Muscle of leg (tissue), 11 donors: Measurements from ENCODE around the gene ATF7. TPM values are rescaled to one million over a fixed set of nuclear protein-coding genes. Genes with fewer than 3 reads are reported as not detected.
"Not testable (repeated sequence)": the region's sequence is repeated elsewhere in the genome, so short reads cannot be mapped to it uniquely, and the experiment has no call there.

ENCODE experiments used
- DNase-seq: peaks from one replicate; pipeline ENCODE4 v3.0.0; 2013
- H3K27ac ChIP-seq: one replicate; pipeline ENCODE4 v1.5.1; 2013; ENCODE audit warnings: mild to moderate bottlenecking, low read length, control low read depth
- H3K27me3 ChIP-seq: one replicate; pipeline ENCODE4 v1.6.1; 2013; ENCODE audit warnings: low read length; ENCODE audit not compliant: control insufficient read depth, insufficient read depth
- H3K36me3 ChIP-seq: one replicate; pipeline ENCODE4 v1.6.1; 2013; ENCODE audit warnings: low read length; ENCODE audit not compliant: control insufficient read depth, insufficient read depth
- H3K4me1 ChIP-seq: one replicate; pipeline ENCODE4 v1.6.1; 2013; ENCODE audit warnings: low read length; ENCODE audit not compliant: control insufficient read depth, insufficient read depth
- H3K4me3 ChIP-seq: one replicate; pipeline ENCODE4 v1.5.1; 2013; ENCODE audit warnings: low read length, control low read depth
- H3K9me3 ChIP-seq: replicated peaks from 2 replicates; pipeline ENCODE4 v1.6.1; 2013; ENCODE audit warnings: low read depth, low read length; ENCODE audit not compliant: control insufficient read depth
- WGBS: methylation state at CpG from one replicate; pipeline ENCODE4 v1.1.5; 2013; ENCODE audit warnings: missing lambda C conversion rate; ENCODE audit not compliant: insufficient coverage; 5-methylcytosine and 5-hydroxymethylcytosine counted together
- polyA plus RNA-seq, 8 donors: library from polyadenylated mRNA; unstranded; fragments of 120-200 nt; gene quantifications; one replicate each; pipeline versions ENCODE4 v1.2.1 to v1.2.3, GENCODE V29; 2013; ENCODE audit warnings: inconsistent platforms in 1 of 8, low replicate concordance in 1 of 8; ENCODE audit not compliant: insufficient read length in 8 of 8, insufficient read depth in 1 of 8
- total RNA-seq: library from RNA; stranded (reverse); fragments of 120-200 nt; gene quantifications from one replicate; pipeline ENCODE4 v1.2.4, GENCODE V29; 2013

ATF7 gene
- total and polyA plus RNA-seq, 9 donors, result 18.8 to 53.5 (median 46.3) TPM

GRCh38 chr12:53561590-53561953 lies 64.6 kb downstream of the ATF7 start:
- H3K27ac ChIP-seq, result no peak overlapping the region
- no CpG with 5 or more reads among the region's 1 CpG for WGBS
- peaks cover 2% of the 10 kb centered on the region for H3K36me3 ChIP-seq
- no peaks in the 10 kb centered on the region for H3K27me3 ChIP-seq
- peaks cover 3% of the 10 kb centered on the region for H3K4me1 ChIP-seq
- H3K9me3 ChIP-seq, result no peaks in the 10 kb centered on the region
- H3K4me3 ChIP-seq, result no peak overlapping the region
- no peak for DNase-seq

DNA sequence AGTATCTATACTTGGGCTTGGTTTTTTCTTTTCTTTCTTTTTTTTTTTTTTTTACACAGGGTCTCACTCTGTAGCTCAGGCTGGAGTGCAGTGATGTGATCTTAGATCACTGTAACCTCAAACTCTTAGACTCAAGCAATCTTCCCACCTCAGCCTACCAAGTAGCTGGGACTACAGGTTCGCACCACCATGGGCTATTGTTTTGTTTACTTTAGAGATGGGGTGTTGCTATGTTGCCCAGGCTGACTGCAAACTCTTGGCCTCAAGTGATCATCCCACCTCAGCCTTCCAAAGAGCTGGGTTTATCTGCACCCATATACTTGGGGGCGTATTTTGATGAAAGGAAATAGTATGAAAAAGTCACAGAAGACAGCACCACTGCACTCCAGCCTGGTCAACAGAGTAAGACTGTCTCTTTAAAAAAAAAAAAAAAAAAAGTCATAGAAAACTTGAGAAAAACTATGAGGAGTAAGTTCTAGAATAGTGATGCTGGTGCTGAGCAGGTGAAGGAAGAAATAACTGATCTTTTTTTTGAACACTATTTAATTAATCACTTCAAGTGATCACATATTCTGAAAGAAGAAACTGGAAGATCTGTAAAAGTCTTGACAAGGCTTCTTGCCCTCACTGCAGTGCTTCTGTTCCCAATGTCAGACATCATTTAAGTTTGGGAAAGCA lies 65.1 kb downstream of the ATF7 start:
- no CpG with 5 or more reads among the region's 2 CpGs for WGBS
- Histone ChIP-seq H3K36me3 (peaks cover 2% of the 10 kb centered on the region), H3K4me1 (peaks cover 3% of the 10 kb centered on the region), H3K9me3 (no peaks in the 10 kb centered on the region), H3K27ac (peak overlapping the region; percentile 70), H3K4me3 (no peak overlapping the region), H3K27me3 (no peaks in the 10 kb centered on the region)
- no peak for DNase-seq

GRCh38 chr12:53560351-53560750 lies 65.8 kb downstream of the ATF7 start:
- Histone ChIP-seq H3K4me1 (peaks cover 3% of the 10 kb centered on the region), H3K27ac (peak overlapping the region; percentile 70), H3K4me3 (no peak overlapping the region), H3K27me3 (no peaks in the 10 kb centered on the region), H3K36me3 (peaks cover 2% of the 10 kb centered on the region), H3K9me3 (no peaks in the 10 kb centered on the region)
- peak; percentile 86 for DNase-seq
- 23% methylated on average over 4 of the region's 6 CpGs for WGBS

- no peak for DNase-seq
- H3K9me3 ChIP-seq, result no peaks in the 10 kb centered on the region
- H3K4me3 ChIP-seq, result no peak overlapping the region
- WGBS, result no CpG with 5 or more reads among the region's 1 CpG
- peak overlapping the region; percentile 15 for H3K27ac ChIP-seq
- H3K36me3 ChIP-seq, result peaks cover 2% of the 10 kb centered on the region
- no peaks in the 10 kb centered on the region for H3K27me3 ChIP-seq
- no peaks in the 10 kb centered on the region for H3K4me1 ChIP-seq
These were observed 67.6 kb downstream of the ATF7 start for GRCh38 chr12:53558631-53559030.

DNA sequence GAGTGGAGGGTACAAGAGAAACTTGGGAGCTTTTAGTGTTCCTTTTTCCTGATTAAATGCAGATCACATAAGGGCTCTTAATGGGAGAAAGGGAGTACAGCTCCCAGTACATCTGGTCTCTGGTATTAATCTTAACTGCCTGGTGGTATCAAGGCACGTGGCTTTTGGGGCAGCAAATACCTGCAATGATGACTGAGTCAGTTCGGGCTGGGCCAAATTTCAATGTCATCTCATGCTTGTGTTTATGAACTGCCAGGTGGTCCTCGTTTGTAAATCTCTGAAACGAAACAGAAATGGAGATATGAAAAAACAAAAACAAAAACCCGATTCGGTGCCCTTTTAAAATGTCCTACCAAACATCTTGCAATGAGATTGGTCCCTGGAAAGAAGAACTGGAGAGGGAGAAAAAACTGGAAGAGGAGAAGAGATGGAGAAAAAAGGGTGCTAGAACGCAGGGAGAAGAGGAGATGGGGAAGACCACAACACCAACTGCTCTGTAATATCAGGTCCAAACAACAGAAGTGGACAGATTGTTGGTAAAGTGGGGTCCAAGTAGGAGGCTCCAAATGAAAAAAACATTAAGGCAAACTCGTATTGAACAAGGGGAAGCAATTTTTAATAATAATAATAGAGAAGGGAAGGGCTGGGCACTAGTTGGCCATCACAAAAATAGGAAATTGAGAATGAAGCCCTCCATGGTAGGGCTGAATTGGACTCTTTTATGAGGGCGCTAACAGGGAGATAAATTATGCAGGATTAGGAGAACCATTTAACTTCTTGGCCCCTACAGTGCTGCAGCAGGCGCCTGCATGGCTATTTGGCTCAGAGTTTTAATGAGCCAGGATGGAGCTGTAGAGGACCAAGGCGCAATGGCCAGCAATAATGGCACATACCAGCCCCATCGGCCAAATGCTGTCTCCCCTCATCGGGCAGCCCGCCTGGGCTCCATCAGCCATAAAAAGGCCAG lies 73.5 kb downstream of the ATF7 start:
- Histone ChIP-seq H3K4me3 (no peak overlapping the region), H3K9me3 (no peaks in the 10 kb centered on the region), H3K27me3 (no peaks in the 10 kb centered on the region), H3K27ac (no peak overlapping the region), H3K4me1 (no peaks in the 10 kb centered on the region), H3K36me3 (peaks cover 28% of the 10 kb centered on the region)
- WGBS, result 38% methylated on average over 4 of the region's 14 CpGs
- DNase-seq, result no peak

GRCh38 chr12:53551889-53552291 lies 74.3 kb downstream of the ATF7 start:
- Histone ChIP-seq H3K36me3 (peaks cover 31% of the 10 kb centered on the region), H3K4me3 (no peak overlapping the region), H3K9me3 (no peaks in the 10 kb centered on the region), H3K27me3 (no peaks in the 10 kb centered on the region), H3K27ac (no peak overlapping the region), H3K4me1 (no peaks in the 10 kb centered on the region)
- DNase-seq, result no peak
- WGBS, result no CpG with 5 or more reads among the region's 2 CpGs

GRCh38 chr12:53550595-53550994 lies 75.6 kb downstream of the ATF7 start:
- Histone ChIP-seq H3K4me3 (no peak overlapping the region), H3K27me3 (no peaks in the 10 kb centered on the region), H3K4me1 (no peaks in the 10 kb centered on the region), H3K36me3 (peaks cover 32% of the 10 kb centered on the region), H3K9me3 (no peaks in the 10 kb centered on the region), H3K27ac (peak overlapping the region; percentile 74)
- DNase-seq, result peak; percentile 41
- no CpG with 5 or more reads among the region's 1 CpG for WGBS

DNA sequence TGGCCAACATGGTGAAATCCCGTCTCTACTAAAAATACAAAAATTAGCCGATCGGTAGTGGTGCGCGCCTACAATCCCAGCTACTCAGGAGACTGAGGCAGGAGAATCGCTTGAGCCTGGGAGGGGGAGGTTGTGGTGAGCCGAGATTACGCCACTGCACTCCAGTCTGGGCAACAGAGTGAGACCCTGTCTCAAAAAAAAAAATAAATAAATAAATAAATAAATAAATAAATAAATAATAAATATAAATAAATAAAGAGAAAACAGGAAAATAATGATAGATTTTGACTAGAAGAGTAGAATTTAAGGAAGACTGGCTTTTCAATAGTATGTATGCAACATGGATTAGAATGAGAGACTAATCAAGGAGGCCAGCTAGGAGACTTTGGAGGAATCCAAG lies 76.1 kb downstream of the ATF7 start:
- H3K27me3 ChIP-seq, result not testable (repeated sequence)
- no CpG with 5 or more reads among the region's 8 CpGs for WGBS
- H3K36me3 ChIP-seq, result peaks cover 34% of the 10 kb centered on the region

DNA sequence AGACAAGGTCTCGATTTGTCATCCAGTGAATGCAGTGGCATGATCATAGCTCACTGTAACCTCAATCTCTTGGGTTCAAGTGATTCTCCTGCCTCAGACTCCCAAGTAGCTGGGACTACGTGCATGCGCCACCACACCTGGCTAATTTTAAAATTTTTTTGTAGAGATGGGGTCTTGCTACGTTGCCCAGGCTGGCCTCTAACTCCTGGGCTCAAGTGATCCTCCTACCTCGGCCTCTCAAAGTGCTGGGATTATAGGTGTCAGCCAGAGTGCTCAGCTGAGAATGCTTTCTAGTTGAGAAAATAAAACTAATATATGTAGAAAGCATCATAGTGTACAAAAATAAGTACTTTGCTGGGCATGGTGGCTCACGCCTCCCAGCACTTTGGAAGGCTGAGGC lies 77.8 kb downstream of the ATF7 start:
- not testable (repeated sequence) for H3K27ac ChIP-seq, H3K9me3 ChIP-seq, DNase-seq, H3K4me1 ChIP-seq, H3K4me3 ChIP-seq, H3K27me3 ChIP-seq
- WGBS, result 92% methylated on average over 5 of the region's 6 CpGs
- peaks cover 37% of the 10 kb centered on the region for H3K36me3 ChIP-seq

More for the DNA sequence above, 76.1 kb downstream of the ATF7 start:
- DNase-seq, H3K4me1 ChIP-seq, H3K4me3 ChIP-seq, H3K9me3 ChIP-seq: not testable (repeated sequence)
- H3K27ac ChIP-seq, result peak overlapping the region; percentile 74

GRCh38 chr12:53543539-53543938 lies 82.6 kb downstream of the ATF7 start:
- no CpG with 5 or more reads among the region's 5 CpGs for WGBS
- H3K4me1 ChIP-seq, result no peaks in the 10 kb centered on the region
- no peaks in the 10 kb centered on the region for H3K9me3 ChIP-seq
- H3K27me3 ChIP-seq, result no peaks in the 10 kb centered on the region
- peak overlapping the region; percentile 36 for H3K27ac ChIP-seq
- H3K36me3 ChIP-seq, result peaks cover 53% of the 10 kb centered on the region
- no peak overlapping the region for H3K4me3 ChIP-seq
- peak; percentile 85 for DNase-seq
